HepG2 (cell line): ENCODE measurements around the gene ANKRD40. TPM values are rescaled to one million over a fixed set of nuclear protein-coding genes. Genes with fewer than 3 reads are reported as not detected.

ENCODE experiments used
- ATAC-seq: fragments of 200-7000 bp; cut with Tn5 transposase; 3 replicates; pipeline ENCODE4 v1.9.1; 2020; ENCODE audit warnings: mild to moderate bottlenecking, moderate library complexity
- BruUV-seq: library from RNA; stranded (reverse); fragments of 400-500 nt; replicated peaks from 2 replicates; lab custom pipeline; 2021; lab: Mats Ljungman, UMichigan
- CTCF ChIA-PET: fragments of 300-600 bp; formaldehyde crosslinking; extraction: SDS; loops from one replicate; lab custom pipeline; 2021; ENCODE audit warnings: low total read pairs, inconsistent platforms, low intra/inter-chr PET ratio; lab: Yijun Ruan, JAX
- POLR2A ChIA-PET: fragments of 350-600 bp; sonication (Branson Sonifier 250); formaldehyde crosslinking; loops from one replicate; lab custom pipeline; 2020; ENCODE audit warnings: antibody characterized with exemption, inconsistent platforms; lab: Yijun Ruan, JAX
- DNase-seq: peaks from one replicate; pipeline ENCODE4 v3.0.0-alpha.2; 2015; ENCODE audit warnings: low spot score
- FAIRE-seq: peaks from 3 replicates; lab custom pipeline; 2011; peaks lifted over from hg19 to GRCh38; lab: Jason Lieb, UNC
- H2AFZ ChIP-seq: one replicate; pipeline ENCODE4 v1.6.1; 2011; ENCODE audit warnings: low read length, inconsistent platforms
- H3K27ac ChIP-seq: fragments of 300-600 bp; 3 replicates; pipeline ENCODE4 v1.8.0; 2011; ENCODE audit warnings: mixed run types, mild to moderate bottlenecking, mixed read lengths, low read length, inconsistent platforms; ENCODE audit not compliant: insufficient read depth; ENCODE audit errors: extremely low read length
- H3K27me3 ChIP-seq, 2 experiments: fragments of 200-600 bp in 1 of 2; 2 replicates in 1 of 2; 3 replicates in 1 of 2; pipeline versions ENCODE4 v1.6.0 to v1.8.0; 2011; ENCODE audit warnings: low read length in 2 of 2, mild to moderate bottlenecking in 2 of 2, moderate library complexity in 2 of 2, inconsistent platforms in 1 of 2; ENCODE audit not compliant: insufficient read depth in 2 of 2, control insufficient read depth in 1 of 2
- H3K36me3 ChIP-seq, 2 experiments: fragments of 200-600 bp in 1 of 2; replicated peaks in 1 of 2; 2 replicates in 1 of 2; 3 replicates in 1 of 2; pipeline versions ENCODE4 v1.5.1 to v1.8.0; 2011; ENCODE audit warnings: low read length in 2 of 2, inconsistent platforms in 1 of 2; ENCODE audit not compliant: insufficient read depth in 2 of 2, control insufficient read depth in 1 of 2
- H3K4me1 ChIP-seq: 2 replicates; pipeline ENCODE4 v1.5.1; 2012; ENCODE audit warnings: low read length, inconsistent platforms; ENCODE audit not compliant: insufficient read depth
- H3K4me2 ChIP-seq: 2 replicates; pipeline ENCODE4 v1.6.0; 2011; ENCODE audit warnings: low read depth, low read length, inconsistent platforms
- H3K4me3 ChIP-seq, 3 experiments: fragments of 200-600 bp in 1 of 3; sonication (generic), shearing (Covaris generic) in 1 of 3; replicated peaks in 1 of 3; 2 replicates each; pipeline ENCODE4 v1.5.1; 2011 to 2016; ENCODE audit warnings: low read length in 3 of 3, inconsistent platforms in 2 of 3, low read depth in 2 of 3, mild to moderate bottlenecking in 2 of 3, control low read depth in 1 of 3, mixed read lengths in 1 of 3; ENCODE audit not compliant: insufficient read depth in 1 of 3
- H3K79me2 ChIP-seq: one replicate; pipeline ENCODE4 v1.6.1; 2011; ENCODE audit warnings: low read length, inconsistent platforms; ENCODE audit not compliant: insufficient read depth
- H3K9ac ChIP-seq: 2 replicates; pipeline ENCODE4 v1.6.0; 2011; ENCODE audit warnings: mild to moderate bottlenecking, low read depth, low read length, inconsistent platforms; ENCODE audit not compliant: insufficient read depth
- H3K9me3 ChIP-seq: 2 replicates; pipeline ENCODE4 v1.5.1; 2012; ENCODE audit warnings: mild to moderate bottlenecking, low read length
- H4K20me1 ChIP-seq: 2 replicates; pipeline ENCODE4 v1.6.0; 2011; ENCODE audit warnings: inconsistent platforms, mild to moderate bottlenecking, low read length, moderate library complexity; ENCODE audit not compliant: insufficient read depth
- AGO2 ChIP-seq: fragments of 200-400 bp; formaldehyde crosslinking; optimal IDR thresholded peaks from 2 replicates; pipeline ENCODE3; 2017; ENCODE audit warnings: mild to moderate bottlenecking, low read depth, low read length, moderate library complexity
- ATF7 ChIP-seq, 2 experiments: fragments of 450-650 bp in 1 of 2; sonication (generic) in 1 of 2; formaldehyde crosslinking in 1 of 2; IDR thresholded peaks; 2 replicates each; pipeline versions ENCODE4 v1.4.0 to v1.6.1; 2016 to 2020; ENCODE audit warnings: antibody characterized with exemption in 1 of 2, mild to moderate bottlenecking in 1 of 2, missing genetic modification reagents in 1 of 2
- PRPF4 ChIP-seq: fragments of 200-400 bp; formaldehyde crosslinking; IDR thresholded peaks from 2 replicates; pipeline ENCODE4 v1.6.1; 2016; ENCODE audit warnings: low read length, low read depth; ENCODE audit not compliant: poor library complexity, severe bottlenecking
- ZFX ChIP-seq: sonication (generic); formaldehyde crosslinking; IDR thresholded peaks from 2 replicates; pipeline ENCODE4 v1.4.0; 2020; ENCODE audit warnings: mild to moderate bottlenecking, low read depth, missing genetic modification reagents, moderate library complexity
- ZNF225 ChIP-seq: sonication (generic); formaldehyde crosslinking; IDR thresholded peaks from 2 replicates; pipeline ENCODE4 v1.4.0; 2020; ENCODE audit warnings: mild to moderate bottlenecking, missing genetic modification reagents
- ZNF768 ChIP-seq: sonication (generic); formaldehyde crosslinking; IDR thresholded peaks from 2 replicates; pipeline ENCODE4 v1.4.0; 2020; ENCODE audit warnings: missing genetic modification reagents
- ZSCAN21 ChIP-seq: sonication (generic); formaldehyde crosslinking; IDR thresholded peaks from 2 replicates; pipeline ENCODE4 v1.8.0; 2022; ENCODE audit warnings: mild to moderate bottlenecking, missing genetic modification reagents, moderate library complexity, borderline replicate concordance
- WGBS: methylation state at CpG from one replicate; pipeline ENCODE4 v1.1.6; 2017; ENCODE audit warnings: low lambda C conversion rate; 5-methylcytosine and 5-hydroxymethylcytosine counted together
- in situ Hi-C: cut with HindIII; loops from 2 replicates; pipeline ENCODE4 v1.10.0; 2017; ENCODE audit warnings: low pct_unique_long_range_greater_than_20kb; ENCODE audit not compliant: extremely low pct_ligation_motif_present
- intact Hi-C: fragments of 100-400 bp; cut with micrococcal nuclease; formaldehyde crosslinking; loops from one replicate; pipeline ENCODE4 v1.10.0; 2022; ENCODE audit not compliant: unreplicated experiment
- polyA plus RNA-seq, 8 experiments: library from polyadenylated mRNA; depleted of rRNA in 3 of 8; stranded (reverse) in 7 of 8; unstranded in 1 of 8; fragments of >200 nt; fragmentation: Illumina TruSeq in 4 of 8; extraction: Trizol in 4 of 8; gene quantifications; 2 replicates each; pipeline versions ENCODE4 v1.2.1 to v1.2.3, GENCODE V29; 2011 to 2016; ENCODE audit warnings: low read depth in 4 of 8, missing spikeins in 1 of 8, mixed read lengths in 1 of 8; ENCODE audit not compliant: insufficient read depth in 1 of 8
- total RNA-seq, 5 experiments: library from RNA; depleted of rRNA; stranded (reverse); fragments of >200 nt; fragmentation: Illumina TruSeq; extraction: Trizol; gene quantifications; 2 replicates each; pipeline ENCODE4 v1.2.3, GENCODE V29; 2016; ENCODE audit warnings: low read depth in 1 of 5
- TF ChIP-seq, protein P1 (sequence below): sonication (generic); formaldehyde crosslinking; conservative IDR thresholded peaks from 2 replicates; pipeline ENCODE4 v1.4.0; 2020; ENCODE audit warnings: mild to moderate bottlenecking, missing genetic modification reagents, moderate library complexity
- TF ChIP-seq, protein P2 (sequence below): sonication (generic); formaldehyde crosslinking; IDR thresholded peaks from 2 replicates; pipeline ENCODE4 v1.5.1; 2020; ENCODE audit warnings: mild to moderate bottlenecking, missing genetic modification reagents, moderate library complexity
- TF ChIP-seq, protein P3 (sequence below): sonication (generic); formaldehyde crosslinking; conservative IDR thresholded peaks from 2 replicates; pipeline ENCODE4 v1.4.0; 2020; ENCODE audit warnings: missing genetic modification reagents

Gene ANKRD40
- total and polyA plus RNA-seq, 2 of the 13 experiments (the other 11 are each of a cell fraction or from before 2014, with no cell fraction given): 35.0 to 46.4 TPM

DNA sequence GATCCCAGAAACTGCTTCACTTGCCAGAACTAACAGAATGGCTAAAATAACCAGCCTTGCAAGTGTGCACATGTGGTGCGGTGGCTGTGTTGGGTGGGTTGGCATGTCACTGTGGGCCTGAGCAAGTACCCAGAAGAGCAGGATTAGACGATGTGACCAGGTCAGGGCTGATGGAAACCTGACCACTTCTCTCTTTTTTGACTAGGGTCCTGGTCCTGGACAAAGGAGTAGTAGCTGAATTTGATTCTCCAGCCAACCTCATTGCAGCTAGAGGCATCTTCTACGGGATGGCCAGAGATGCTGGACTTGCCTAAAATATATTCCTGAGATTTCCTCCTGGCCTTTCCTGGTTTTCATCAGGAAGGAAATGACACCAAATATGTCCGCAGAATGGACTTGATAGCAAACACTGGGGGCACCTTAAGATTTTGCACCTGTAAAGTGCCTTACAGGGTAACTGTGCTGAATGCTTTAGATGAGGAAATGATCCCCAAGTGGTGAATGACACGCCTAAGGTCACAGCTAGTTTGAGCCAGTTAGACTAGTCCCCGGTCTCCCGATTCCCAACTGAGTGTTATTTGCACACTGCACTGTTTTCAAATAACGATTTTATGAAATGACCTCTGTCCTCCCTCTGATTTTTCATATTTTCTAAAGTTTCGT lies 16.7 kb downstream of the ANKRD40 start (continued):
- TF ChIP-seq, protein P1, sequence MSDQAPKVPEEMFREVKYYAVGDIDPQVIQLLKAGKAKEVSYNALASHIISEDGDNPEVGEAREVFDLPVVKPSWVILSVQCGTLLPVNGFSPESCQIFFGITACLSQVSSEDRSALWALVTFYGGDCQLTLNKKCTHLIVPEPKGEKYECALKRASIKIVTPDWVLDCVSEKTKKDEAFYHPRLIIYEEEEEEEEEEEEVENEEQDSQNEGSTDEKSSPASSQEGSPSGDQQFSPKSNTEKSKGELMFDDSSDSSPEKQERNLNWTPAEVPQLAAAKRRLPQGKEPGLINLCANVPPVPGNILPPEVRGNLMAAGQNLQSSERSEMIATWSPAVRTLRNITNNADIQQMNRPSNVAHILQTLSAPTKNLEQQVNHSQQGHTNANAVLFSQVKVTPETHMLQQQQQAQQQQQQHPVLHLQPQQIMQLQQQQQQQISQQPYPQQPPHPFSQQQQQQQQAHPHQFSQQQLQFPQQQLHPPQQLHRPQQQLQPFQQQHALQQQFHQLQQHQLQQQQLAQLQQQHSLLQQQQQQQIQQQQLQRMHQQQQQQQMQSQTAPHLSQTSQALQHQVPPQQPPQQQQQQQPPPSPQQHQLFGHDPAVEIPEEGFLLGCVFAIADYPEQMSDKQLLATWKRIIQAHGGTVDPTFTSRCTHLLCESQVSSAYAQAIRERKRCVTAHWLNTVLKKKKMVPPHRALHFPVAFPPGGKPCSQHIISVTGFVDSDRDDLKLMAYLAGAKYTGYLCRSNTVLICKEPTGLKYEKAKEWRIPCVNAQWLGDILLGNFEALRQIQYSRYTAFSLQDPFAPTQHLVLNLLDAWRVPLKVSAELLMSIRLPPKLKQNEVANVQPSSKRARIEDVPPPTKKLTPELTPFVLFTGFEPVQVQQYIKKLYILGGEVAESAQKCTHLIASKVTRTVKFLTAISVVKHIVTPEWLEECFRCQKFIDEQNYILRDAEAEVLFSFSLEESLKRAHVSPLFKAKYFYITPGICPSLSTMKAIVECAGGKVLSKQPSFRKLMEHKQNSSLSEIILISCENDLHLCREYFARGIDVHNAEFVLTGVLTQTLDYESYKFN: no peak

DNA sequence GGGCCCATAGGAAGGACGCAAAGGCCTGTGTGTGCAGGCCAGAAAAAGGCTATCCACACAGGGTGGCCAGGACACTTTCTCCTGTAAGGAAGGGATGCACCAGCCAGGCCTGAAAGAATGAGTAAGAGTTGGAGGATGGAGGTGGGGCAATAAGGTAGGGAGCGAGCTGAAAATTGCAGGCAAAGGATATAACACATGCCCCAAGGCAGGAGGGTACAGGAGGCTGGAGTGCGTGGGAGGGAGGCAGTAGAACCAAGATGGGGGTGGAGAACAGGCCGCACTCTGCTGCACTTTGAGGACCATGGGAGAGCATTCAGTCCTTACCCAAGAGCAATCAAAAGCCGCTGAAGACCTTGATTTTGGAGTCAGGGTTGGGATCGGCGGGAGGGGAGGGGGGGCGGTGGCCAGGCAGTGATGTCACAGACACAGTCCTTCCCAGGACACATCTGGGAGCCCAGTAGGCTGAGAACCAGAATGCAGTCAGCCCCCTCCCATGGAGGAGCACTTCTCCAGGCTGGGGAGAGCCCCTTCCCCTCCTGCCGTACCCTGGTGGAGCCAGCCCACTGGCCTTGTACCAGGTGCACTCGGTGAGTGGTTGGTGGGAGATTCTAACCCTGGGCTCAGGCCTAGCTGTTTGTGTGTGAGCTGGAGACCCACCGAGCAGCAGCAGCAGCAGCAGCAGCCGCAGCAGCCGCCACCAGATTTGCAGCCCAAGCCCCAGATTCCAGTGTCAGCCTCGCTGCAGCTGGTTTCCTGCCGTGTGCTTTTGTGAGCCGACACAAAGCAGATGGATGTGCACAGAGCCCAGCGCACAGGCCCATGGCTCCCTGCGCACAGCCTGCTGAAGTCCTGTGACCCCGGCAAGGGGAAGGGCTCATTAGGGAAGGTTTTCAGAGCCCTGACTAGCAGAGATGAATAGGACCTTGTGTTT lies 17.5 kb downstream of the ANKRD40 start:
- ChIA-PET CTCF (no interaction called here), POLR2A (interaction anchor here (0.7 to 21.3 kb wide), 8 partner anchors 16 to 211 kb away, joined by 3 to 839 read pairs (median 8); partner anchors contain the start of genes ABCC3, ANKRD40 and TOB1)
- H3K36me3 ChIP-seq: no peaks in the 10 kb centered on the region; a peak in 1 of 5 replicates
- no peak for FAIRE-seq
- no peaks in the 10 kb centered on the region for H4K20me1 ChIP-seq
- H3K79me2 ChIP-seq: peaks cover 16% of the 10 kb centered on the region
- H3K4me3 ChIP-seq: no peak overlapping the region
- BruUV-seq: no TSS peak
- H3K4me2 ChIP-seq: no peak overlapping the region
- H3K27me3 ChIP-seq: no peaks in the 10 kb centered on the region; a peak in 1 of 5 replicates
- in situ Hi-C loops: loop anchor here (5.0 kb wide), 2 partner anchors 63 to 143 kb away; partner anchors contain the start of gene SPATA20
- ATAC-seq: no peak
- intact Hi-C loops: no loop called here
- H3K4me1 ChIP-seq: peaks cover 99% of the 10 kb centered on the region
- H3K27ac ChIP-seq: peak overlapping the region; percentile 89
- H3K9me3 ChIP-seq: no peaks in the 10 kb centered on the region
- 90% methylated on average over 13 of the region's 19 CpGs for WGBS
- no peak overlapping the region for H3K9ac ChIP-seq
- H2AFZ ChIP-seq: no peak overlapping the region
- DNase-seq: no peak
- TF ChIP-seq, protein P2, sequence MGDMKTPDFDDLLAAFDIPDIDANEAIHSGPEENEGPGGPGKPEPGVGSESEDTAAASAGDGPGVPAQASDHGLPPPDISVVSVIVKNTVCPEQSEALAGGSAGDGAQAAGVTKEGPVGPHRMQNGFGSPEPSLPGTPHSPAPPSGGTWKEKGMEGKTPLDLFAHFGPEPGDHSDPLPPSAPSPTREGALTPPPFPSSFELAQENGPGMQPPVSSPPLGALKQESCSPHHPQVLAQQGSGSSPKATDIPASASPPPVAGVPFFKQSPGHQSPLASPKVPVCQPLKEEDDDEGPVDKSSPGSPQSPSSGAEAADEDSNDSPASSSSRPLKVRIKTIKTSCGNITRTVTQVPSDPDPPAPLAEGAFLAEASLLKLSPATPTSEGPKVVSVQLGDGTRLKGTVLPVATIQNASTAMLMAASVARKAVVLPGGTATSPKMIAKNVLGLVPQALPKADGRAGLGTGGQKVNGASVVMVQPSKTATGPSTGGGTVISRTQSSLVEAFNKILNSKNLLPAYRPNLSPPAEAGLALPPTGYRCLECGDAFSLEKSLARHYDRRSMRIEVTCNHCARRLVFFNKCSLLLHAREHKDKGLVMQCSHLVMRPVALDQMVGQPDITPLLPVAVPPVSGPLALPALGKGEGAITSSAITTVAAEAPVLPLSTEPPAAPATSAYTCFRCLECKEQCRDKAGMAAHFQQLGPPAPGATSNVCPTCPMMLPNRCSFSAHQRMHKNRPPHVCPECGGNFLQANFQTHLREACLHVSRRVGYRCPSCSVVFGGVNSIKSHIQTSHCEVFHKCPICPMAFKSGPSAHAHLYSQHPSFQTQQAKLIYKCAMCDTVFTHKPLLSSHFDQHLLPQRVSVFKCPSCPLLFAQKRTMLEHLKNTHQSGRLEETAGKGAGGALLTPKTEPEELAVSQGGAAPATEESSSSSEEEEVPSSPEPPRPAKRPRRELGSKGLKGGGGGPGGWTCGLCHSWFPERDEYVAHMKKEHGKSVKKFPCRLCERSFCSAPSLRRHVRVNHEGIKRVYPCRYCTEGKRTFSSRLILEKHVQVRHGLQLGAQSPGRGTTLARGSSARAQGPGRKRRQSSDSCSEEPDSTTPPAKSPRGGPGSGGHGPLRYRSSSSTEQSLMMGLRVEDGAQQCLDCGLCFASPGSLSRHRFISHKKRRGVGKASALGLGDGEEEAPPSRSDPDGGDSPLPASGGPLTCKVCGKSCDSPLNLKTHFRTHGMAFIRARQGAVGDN (CRISPR knock-in tag): peak; percentile 83
- TF ChIP-seq ZSCAN21: peak; percentile 19; the same call in 1 of the 2 replicates
- TF ChIP-seq AGO2: peak; percentile 75
- peak; percentile 75 for TF ChIP-seq PRPF4
- TF ChIP-seq, protein P3, sequence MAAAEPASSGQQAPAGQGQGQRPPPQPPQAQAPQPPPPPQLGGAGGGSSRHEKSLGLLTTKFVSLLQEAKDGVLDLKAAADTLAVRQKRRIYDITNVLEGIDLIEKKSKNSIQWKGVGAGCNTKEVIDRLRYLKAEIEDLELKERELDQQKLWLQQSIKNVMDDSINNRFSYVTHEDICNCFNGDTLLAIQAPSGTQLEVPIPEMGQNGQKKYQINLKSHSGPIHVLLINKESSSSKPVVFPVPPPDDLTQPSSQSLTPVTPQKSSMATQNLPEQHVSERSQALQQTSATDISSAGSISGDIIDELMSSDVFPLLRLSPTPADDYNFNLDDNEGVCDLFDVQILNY: no peak
- no peak for TF ChIP-seq ATF7 (IDR thresholded peaks at IDR 0.05)
- TF ChIP-seq ATF7 (CRISPR knock-in tag; IDR thresholded peaks at IDR 0.05): no peak
- TF ChIP-seq ZNF768 (CRISPR knock-in tag): peak; percentile 52; the same call in 1 of the 2 replicates
- peak; percentile 57; the same call in 1 of the 2 replicates for TF ChIP-seq ZNF225 (CRISPR knock-in tag)
- TF ChIP-seq ZFX (CRISPR knock-in tag): peak; percentile 4; the same call in 1 of the 2 replicates
